ENCODE data around the gene HEG1. TPM values are rescaled to one million over a fixed set of nuclear protein-coding genes. Genes with fewer than 3 reads are reported as not detected.
"Not testable (repeated sequence)": the region's sequence is repeated elsewhere in the genome, so short reads cannot be mapped to it uniquely, and the experiment has no call there.

Gene HEG1
- polyA plus RNA-seq, 3 donors, result 0.28 to 4.2 (median 0.69) TPM

- intact Hi-C loops (cut with micrococcal nuclease), result no loop called here
- Mint-ChIP-seq H3K27ac (peak overlapping the region in 1 of 7 donors; percentile 32), H3K36me3 (no peaks in the 10 kb centered on the region), H3K9me3 (no peaks in the 10 kb centered on the region), H3K27me3 (ENCODE audit: low read depth in 3 of 3) (peaks cover 0 to 5% (median 4%) of the 10 kb centered on the region in 3 donors), H3K4me1 (no peaks in the 10 kb centered on the region), H3K4me3 (no peak overlapping the region)
- Histone ChIP-seq H3K4me1 (ENCODE audit: control insufficient read depth in 1 of 2, insufficient read depth in 2 of 2, low read length in 2 of 2) (no peaks in the 10 kb centered on the region), H4K20me1 (ENCODE audit: insufficient read depth, low read length) (no peaks in the 10 kb centered on the region), H3K79me2 (ENCODE audit: insufficient read depth, low read length) (no peaks in the 10 kb centered on the region), H2AFZ (ENCODE audit: insufficient read depth, low read depth, low read length, poor library complexity, severe bottlenecking) (no peak overlapping the region), H3K27me3 (ENCODE audit: control insufficient read depth in 2 of 2, insufficient read depth in 2 of 2, low read length in 2 of 2) (no peaks in the 10 kb centered on the region), H3K4me3 (replicated peaks in 1 of 3; ENCODE audit: low read depth in 2 of 3, low read length in 3 of 3) (no peak overlapping the region), H3K9ac (ENCODE audit: insufficient read depth, low read length, poor library complexity, severe bottlenecking) (no peak overlapping the region), H3K36me3 (replicated peaks in 1 of 2; ENCODE audit: control insufficient read depth in 1 of 2, insufficient read depth in 2 of 2, low read length in 2 of 2) (no peaks in the 10 kb centered on the region), H3K9me3 (replicated peaks in 1 of 2; ENCODE audit: control insufficient read depth in 1 of 2, insufficient read depth in 1 of 2, low read length in 2 of 2) (no peaks in the 10 kb centered on the region), H3K4me2 (replicated peaks; ENCODE audit: extremely low read depth, low read length, poor library complexity, severe bottlenecking) (no peak overlapping the region), H3K27ac (ENCODE audit: low read depth in 1 of 2, low read length in 2 of 2) (no peak overlapping the region)
- no peak for TF ChIP-seq CTCF (IDR thresholded peaks at IDR 0.05)
- DNase-seq, result no peak
- WGBS (ENCODE audit: insufficient coverage), result 100% methylated on average over 1 of the region's 5 CpGs
Observed at GRCh38 chr3:124960698-124961097, 95.1 kb downstream of the HEG1 start.

- TF ChIP-seq CTCF (IDR thresholded peaks at IDR 0.05), result no peak
- Mint-ChIP-seq H3K4me1 (no peaks in the 10 kb centered on the region), H3K36me3 (no peaks in the 10 kb centered on the region), H3K4me3 (no peak overlapping the region), H3K27me3 (ENCODE audit: low read depth in 3 of 3) (peaks cover under 1 to 5% (median 4%) of the 10 kb centered on the region in 3 donors), H3K27ac (no peak overlapping the region), H3K9me3 (no peaks in the 10 kb centered on the region)
- H2AFZ ChIP-seq (ENCODE audit: insufficient read depth, low read depth, low read length, poor library complexity, severe bottlenecking), result no peak overlapping the region
- H3K79me2 ChIP-seq (ENCODE audit: insufficient read depth, low read length), result no peaks in the 10 kb centered on the region
- no CpG with 5 or more reads among the region's 3 CpGs for WGBS (ENCODE audit: insufficient coverage)
- no peaks in the 10 kb centered on the region for H3K27me3 ChIP-seq (ENCODE audit: control insufficient read depth in 2 of 2, insufficient read depth in 2 of 2, low read length in 2 of 2)
- H3K4me3 ChIP-seq (replicated peaks in 1 of 3; ENCODE audit: low read depth in 2 of 3, low read length in 3 of 3), result no peak overlapping the region
- H3K36me3 ChIP-seq (replicated peaks in 1 of 2; ENCODE audit: control insufficient read depth in 1 of 2, insufficient read depth in 2 of 2, low read length in 2 of 2), result no peaks in the 10 kb centered on the region
- no peaks in the 10 kb centered on the region for H3K9me3 ChIP-seq (replicated peaks in 1 of 2; ENCODE audit: control insufficient read depth in 1 of 2, insufficient read depth in 1 of 2, low read length in 2 of 2)
- H3K9ac ChIP-seq (ENCODE audit: insufficient read depth, low read length, poor library complexity, severe bottlenecking), result no peak overlapping the region
- no peak overlapping the region for H3K27ac ChIP-seq (ENCODE audit: low read depth in 1 of 2, low read length in 2 of 2)
- intact Hi-C loops (cut with micrococcal nuclease), result no loop called here
- no peaks in the 10 kb centered on the region for H3K4me1 ChIP-seq (ENCODE audit: control insufficient read depth in 1 of 2, insufficient read depth in 2 of 2, low read length in 2 of 2)
- DNase-seq, result no peak
- H4K20me1 ChIP-seq (ENCODE audit: insufficient read depth, low read length), result no peaks in the 10 kb centered on the region
- H3K4me2 ChIP-seq (replicated peaks; ENCODE audit: extremely low read depth, low read length, poor library complexity, severe bottlenecking), result no peak overlapping the region
Observed at GRCh38 chr3:124960105-124960504, 95.7 kb downstream of the HEG1 start.

GRCh38 chr3:124957951-124958350, 97.8 kb downstream of the HEG1 start:
- H3K36me3 Mint-ChIP-seq; intact Hi-C loops (cut with micrococcal nuclease); H3K9me3 Mint-ChIP-seq; H3K27ac ChIP-seq (ENCODE audit: low read depth in 1 of 2, low read length in 2 of 2); H3K4me1 ChIP-seq (ENCODE audit: control insufficient read depth in 1 of 2, insufficient read depth in 2 of 2, low read length in 2 of 2); H3K4me3 ChIP-seq (replicated peaks in 1 of 3; ENCODE audit: low read depth in 2 of 3, low read length in 3 of 3); H3K4me1 Mint-ChIP-seq; H3K36me3 ChIP-seq (replicated peaks in 1 of 2; ENCODE audit: control insufficient read depth in 1 of 2, insufficient read depth in 2 of 2, low read length in 2 of 2); H3K79me2 ChIP-seq (ENCODE audit: insufficient read depth, low read length); H4K20me1 ChIP-seq (ENCODE audit: insufficient read depth, low read length); H3K9me3 ChIP-seq (replicated peaks in 1 of 2; ENCODE audit: control insufficient read depth in 1 of 2, insufficient read depth in 1 of 2, low read length in 2 of 2); H3K27me3 ChIP-seq (ENCODE audit: control insufficient read depth in 2 of 2, insufficient read depth in 2 of 2, low read length in 2 of 2); H3K27me3 Mint-ChIP-seq (ENCODE audit: low read depth in 3 of 3); H3K27ac Mint-ChIP-seq; H3K4me2 ChIP-seq (replicated peaks; ENCODE audit: extremely low read depth, low read length, poor library complexity, severe bottlenecking); H3K4me3 Mint-ChIP-seq; H3K9ac ChIP-seq (ENCODE audit: insufficient read depth, low read length, poor library complexity, severe bottlenecking); DNase-seq; H2AFZ ChIP-seq (ENCODE audit: insufficient read depth, low read depth, low read length, poor library complexity, severe bottlenecking): not testable (repeated sequence)
- 100% methylated on average over 2 of the region's 4 CpGs for WGBS (ENCODE audit: insufficient coverage)

All from CD14-positive monocyte (primary cell).